GM18867 (cell line): ENCODE measurements around the gene PTCH2.
"Not testable (repeated sequence)": the region's sequence is repeated elsewhere in the genome, so short reads cannot be mapped to it uniquely, and the experiment has no call there.

Source experiments
- ATAC-seq: cut with Tn5 transposase; IDR thresholded peaks from one replicate; pipeline ENCODE4 v1.9.1; 2021; ENCODE audit warnings: mild to moderate bottlenecking, moderate library complexity; ENCODE audit not compliant: unreplicated experiment

PTCH2 gene

GRCh38 chr1:44820328-44821239, 22.5 kb downstream of the PTCH2 start:
- no peak for ATAC-seq

GRCh38 chr1:44819608-44820327, 23.3 kb downstream of the PTCH2 start:
- ATAC-seq, result peak; percentile 82

DNA sequence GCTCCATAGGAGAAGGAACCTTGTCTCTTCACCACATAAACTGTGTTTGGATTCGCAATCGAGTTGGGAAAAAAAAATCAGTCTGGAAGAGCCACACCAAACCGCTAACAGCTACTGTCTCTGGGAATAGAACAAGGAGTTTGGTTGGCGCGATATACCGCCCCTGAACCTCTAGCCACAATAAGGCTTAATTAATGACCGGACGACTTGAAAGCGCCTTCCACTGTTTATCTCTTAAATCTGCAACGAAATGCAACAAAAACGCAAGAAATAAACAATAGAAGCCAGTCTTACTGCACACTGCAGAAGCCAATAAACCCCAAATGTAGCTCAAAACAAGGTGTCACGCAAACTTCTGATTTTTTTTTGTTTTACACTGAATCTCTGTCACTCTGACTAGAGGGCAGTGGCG, 23.9 kb downstream of the PTCH2 start:
- ATAC-seq, result no peak

GRCh38 chr1:44817771-44818495, 25.1 kb downstream of the PTCH2 start:
- ATAC-seq, result no peak

DNA sequence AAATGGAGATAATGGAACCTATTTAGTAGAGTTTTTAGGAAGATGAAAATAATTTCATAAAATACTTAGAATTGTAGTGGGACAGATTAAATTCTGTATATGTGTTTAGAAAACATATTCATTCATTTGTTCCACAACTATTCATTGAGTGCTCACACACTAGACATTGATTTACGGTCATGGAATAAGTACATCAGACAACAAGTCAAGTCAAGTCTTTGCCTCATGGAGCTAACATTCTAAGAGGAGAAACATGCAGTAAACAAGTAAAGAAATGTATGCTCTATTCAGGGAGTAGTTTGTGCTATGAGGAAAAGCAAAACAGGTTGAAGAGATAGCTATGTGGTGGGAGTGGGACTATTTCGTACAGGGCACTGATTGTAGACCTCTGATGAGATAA, 25.7 kb downstream of the PTCH2 start:
- no peak for ATAC-seq

DNA sequence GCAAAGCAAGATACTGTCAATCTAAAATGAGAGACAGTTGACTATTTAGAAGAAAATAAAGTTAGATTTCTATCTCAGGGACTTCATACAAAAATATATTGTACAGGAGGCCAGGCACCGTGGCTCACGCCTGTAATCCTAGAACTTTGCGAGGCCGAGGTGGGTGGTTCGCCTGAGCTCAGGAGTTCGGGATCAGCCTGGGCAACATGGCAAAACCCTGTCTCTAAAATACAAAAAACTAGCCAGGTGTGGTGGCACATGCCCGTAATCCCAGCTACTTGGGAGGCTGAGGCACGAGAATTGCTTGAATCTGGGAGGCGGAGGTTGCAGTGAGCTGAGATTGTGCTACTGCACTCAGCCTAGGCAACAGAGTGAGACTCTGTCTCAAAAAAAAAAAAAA, 27.1 kb downstream of the PTCH2 start:
- ATAC-seq, result not testable (repeated sequence)

DNA sequence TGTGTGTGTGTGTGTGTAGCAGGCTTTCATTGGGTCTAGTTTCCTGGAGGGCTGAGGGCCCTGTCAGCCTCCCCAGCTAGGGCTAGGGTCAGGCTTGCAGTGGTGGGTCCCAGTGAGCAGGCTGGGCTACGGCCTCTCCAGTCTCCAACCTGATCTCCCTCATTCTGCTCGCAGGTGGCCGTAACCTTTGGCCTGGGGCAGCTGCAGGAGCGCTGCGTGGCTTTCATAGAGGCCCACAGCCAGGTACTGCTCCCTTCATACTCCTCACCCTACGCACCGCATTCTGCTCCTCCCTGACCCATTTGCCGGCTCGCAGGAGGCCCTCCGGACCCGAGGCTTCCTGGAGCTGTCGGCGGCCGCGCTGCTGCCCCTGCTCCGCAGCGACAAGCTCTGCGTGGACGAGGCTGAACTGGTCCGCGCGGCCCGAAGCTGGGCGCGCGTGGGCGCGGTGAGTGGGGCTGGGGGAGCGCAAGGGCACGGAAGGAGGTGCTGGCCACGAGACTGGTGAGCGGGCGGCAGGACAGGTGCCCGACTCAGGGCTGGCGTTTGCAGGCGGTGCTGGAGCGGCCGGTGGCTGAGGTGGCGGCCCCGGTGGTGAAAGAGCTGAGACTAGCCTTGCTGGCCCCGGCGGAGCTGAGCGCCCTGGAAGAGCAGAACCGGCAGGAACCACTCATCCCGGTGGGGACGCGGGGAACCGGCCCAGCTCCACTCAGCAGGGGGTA, 30.1 kb downstream of the PTCH2 start:
- ATAC-seq, result no peak

- no peak for ATAC-seq
These were observed 31.8 kb downstream of the PTCH2 start for GRCh38 chr1:44811234-44811633.

- ATAC-seq, result not testable (repeated sequence)
These were observed 32.3 kb downstream of the PTCH2 start for GRCh38 chr1:44810762-44811105.

DNA sequence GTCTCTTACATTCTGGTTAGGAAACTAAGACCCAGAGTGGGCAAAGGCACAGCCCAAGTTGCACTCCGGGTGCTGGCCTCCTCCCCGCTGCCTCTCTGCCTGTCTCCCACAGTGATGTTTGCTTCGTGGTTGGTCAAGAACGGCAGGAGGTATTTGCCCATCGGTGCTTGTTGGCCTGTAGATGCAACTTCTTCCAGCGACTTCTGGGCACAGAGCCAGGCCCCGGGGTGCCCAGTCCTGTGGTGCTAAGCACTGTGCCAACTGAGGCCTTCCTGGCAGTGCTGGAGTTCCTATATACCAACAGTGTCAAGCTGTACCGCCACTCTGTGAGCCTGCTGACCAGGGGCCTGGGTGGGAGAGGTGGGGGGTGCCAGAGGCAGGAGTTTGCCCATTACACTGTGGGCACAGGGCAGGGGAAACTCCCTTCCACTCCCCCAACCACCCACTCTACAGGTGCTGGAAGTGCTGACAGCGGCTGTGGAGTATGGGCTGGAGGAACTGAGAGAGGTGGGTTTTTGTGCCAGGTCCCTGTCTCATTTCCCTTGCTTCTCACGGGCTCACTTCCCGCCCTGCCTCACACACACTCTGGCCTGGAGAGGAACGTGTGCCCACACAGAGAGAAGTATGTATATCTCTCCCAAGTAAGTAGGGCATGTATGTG, 32.8 kb downstream of the PTCH2 start:
- no peak for ATAC-seq

GRCh38 chr1:44808938-44809917, 33.8 kb downstream of the PTCH2 start:
- no peak for ATAC-seq

DNA sequence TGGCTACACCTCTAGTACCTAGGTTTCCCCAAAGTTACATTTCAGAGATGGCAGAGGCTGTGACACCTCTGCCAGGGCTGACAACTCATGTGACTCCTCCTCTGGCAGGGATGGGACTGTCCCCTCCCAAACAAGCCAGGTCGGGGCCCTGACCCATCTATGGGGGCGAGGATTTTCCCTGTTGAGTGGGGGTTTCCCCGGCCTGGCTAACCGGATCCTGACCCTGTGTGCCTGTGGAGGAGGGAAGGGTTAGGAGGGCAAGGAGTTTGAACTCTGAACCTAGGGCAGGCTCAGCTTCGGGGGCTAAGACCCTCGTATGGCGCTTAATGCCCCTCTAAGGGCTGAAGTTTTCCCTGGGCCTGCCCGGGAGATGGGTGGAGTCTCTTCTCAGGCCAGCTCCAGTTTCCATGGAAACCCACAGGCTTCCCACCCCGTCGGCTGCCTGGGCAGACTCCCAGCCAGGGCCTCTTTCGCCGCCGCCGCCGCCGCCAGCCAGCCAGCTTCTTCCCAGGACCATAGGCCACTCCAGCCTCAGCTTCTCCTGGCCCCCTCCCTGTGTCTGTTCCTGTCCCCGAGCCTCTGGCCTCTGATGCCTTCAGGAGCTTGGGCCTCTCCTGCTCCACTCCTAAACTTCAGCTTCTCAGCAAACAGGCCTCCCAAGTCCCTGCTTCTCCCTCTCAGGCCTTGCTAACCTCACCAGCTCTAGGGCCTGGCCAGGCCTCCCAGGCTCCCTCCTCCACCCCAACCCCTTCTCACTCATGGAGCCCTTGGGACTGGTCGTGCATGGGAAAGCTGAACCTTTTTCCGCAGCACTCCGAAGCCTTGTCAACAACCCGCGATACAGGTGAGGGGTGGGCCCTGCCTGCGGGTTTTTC, 34.8 kb downstream of the PTCH2 start, which contains the start of gene BTBD19:
Gene BTBD19, plus strand, starts transcription at position 461 of the 875 bp plus-strand sequence. Its CDS starts 298 bp downstream, at position 759.
- ATAC-seq, result no peak

DNA sequence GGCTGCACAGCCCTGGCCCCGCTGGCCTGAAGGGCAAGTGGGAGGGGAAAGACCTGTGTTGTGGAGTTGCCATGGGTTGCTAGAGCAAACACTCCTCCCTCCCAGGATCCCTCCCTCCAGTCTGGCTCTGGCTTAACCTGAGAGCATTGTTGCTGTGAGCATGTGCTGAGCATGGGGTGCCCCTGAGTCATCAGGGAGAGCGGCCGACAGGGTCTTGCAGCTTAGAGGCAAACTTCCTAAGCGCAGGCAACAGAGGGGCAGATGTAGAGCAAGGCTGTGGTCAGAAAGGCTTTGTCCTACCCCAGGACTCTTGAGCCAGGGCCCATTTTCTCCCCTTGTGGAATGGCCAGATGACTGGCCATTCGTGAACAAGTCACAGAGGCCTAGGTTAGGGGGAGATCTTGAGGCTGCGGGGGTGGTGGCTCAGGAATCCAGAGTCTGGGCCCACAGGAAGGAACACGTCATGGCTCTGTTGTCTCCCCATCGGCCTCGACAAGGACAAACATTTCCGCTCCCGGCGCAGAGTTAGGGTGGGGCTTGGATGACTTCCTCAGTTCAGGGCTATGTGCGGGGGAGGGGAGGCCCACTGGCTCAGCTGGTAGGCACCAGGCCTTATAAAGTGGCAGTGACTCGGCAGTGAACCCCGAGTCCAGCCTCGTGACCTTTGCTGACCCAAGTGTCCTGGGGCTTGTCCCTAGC, 35.5 kb downstream of the PTCH2 start:
- ATAC-seq, result no peak

DNA sequence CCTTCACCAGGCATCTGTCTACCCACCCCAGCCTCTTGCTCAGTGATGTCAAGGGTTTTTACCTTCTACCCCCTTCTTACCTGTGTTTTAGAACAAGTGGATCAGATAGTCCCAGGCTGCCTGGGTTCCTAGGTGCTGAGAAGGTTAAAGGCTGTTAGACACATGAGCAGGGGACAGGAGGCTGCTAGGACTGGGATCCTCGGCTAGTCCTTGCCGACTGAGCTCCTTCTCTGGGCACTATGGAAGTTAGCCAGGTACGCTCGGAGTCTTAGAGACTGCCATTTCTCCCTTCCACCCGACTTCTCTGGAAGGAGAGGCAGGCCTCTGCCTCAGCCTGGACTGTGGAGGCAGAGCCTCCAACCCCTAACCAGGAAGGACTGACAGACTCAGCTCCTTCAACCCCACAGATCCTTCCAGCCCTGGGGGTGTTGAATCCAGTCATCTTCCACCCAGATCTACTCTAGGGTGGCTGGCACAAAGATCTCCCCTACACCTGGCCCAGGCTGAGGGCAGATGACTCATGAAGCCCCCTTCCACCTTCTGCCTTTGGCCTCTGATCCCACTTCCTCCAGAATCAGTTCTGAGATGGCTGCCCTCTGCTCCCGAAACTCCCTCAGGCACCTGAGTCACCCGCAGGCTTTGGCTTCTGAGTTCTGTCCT, 36.2 kb downstream of the PTCH2 start, which contains the start of gene DYNLT4:
Gene DYNLT4, minus strand, starts transcription at position 648 of the 660 bp plus-strand sequence. CDS start 683 bp downstream, outside the sequence.
- no peak for ATAC-seq

DNA sequence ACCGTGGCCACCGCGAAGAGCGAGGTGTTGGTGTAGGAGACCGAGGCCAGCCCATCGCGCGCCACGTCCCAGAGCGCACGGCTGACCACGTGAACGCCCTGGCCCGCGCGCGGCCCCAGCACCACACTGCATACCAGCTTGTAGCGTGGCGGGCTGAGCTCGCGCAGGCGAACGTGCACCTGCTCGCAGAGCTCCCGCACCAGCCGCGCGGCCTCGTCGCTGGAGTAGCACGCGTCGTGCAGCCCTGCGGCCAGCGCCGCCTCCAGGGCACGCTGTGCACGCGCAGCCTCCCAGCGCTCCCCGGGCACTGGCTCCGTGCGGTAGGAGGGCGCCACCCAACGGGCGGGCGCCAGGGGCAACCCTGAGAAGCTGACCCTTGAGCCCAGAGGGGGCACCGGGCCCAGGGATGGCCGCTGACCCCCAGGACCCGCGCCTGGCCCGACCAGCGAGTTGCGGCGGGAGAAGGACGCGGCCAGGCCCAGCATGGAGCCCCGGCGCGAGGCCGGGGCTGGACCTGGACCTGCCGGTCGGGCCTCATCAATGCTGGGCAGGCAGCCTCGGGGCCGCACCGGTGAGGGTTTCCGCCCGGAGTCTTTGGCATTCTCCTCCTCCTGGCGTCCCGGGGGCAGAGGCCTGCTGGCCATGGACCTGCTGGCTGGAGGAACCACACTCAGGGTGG, 36.9 kb downstream of the PTCH2 start:
- ATAC-seq, result no peak

GRCh38 chr1:44805311-44806024, 37.6 kb downstream of the PTCH2 start:
- no peak for ATAC-seq
